ES-I3 (cell line): ENCODE measurements around the gene GBP3.
"Not testable (repeated sequence)": the region's sequence is repeated elsewhere in the genome, so short reads cannot be mapped to it uniquely, and the experiment has no call there.

ENCODE experiments used
- H3K36me3 ChIP-seq: 2 replicates; pipeline ENCODE4 v1.6.1; 2013; ENCODE audit warnings: mild to moderate bottlenecking, low read length, control low read depth, moderate library complexity; ENCODE audit not compliant: insufficient read depth
- H3K4me1 ChIP-seq: 2 replicates; pipeline ENCODE4 v1.6.1; 2013; ENCODE audit warnings: mild to moderate bottlenecking, control low read depth, low read length; ENCODE audit not compliant: insufficient read depth
- H3K9ac ChIP-seq: 2 replicates; pipeline ENCODE4 v1.6.1; 2013; ENCODE audit warnings: low read depth, mild to moderate bottlenecking, low read length, moderate library complexity
- H3K9me3 ChIP-seq: 2 replicates; pipeline ENCODE4 v1.6.1; 2013; ENCODE audit warnings: mild to moderate bottlenecking, low read length, moderate library complexity; ENCODE audit not compliant: control insufficient read depth, insufficient read depth

Gene GBP3

DNA sequence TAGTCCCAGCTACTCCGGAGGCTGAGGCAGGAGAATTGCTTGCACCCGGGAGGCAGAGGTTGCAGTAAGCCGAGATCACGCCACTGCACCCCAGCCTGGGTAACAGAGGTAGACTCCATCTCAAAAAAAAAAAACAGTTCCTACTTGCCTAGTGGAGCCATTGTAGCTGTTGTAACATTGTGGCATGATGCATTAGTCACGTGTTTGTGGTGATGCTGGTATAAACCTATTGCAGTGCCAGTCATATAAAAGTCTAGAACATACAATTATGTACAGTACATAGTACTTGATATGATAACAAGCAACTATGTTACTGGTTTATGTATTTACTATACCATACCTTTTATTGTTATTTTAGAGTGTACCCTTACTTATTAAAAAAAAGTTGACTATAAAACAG lies 46.4 kb downstream of the GBP3 start:
- no peaks in the 10 kb centered on the region for H3K9me3 ChIP-seq
- no peaks in the 10 kb centered on the region for H3K36me3 ChIP-seq
- H3K9ac ChIP-seq: no peak overlapping the region
- no peaks in the 10 kb centered on the region for H3K4me1 ChIP-seq

- not testable (repeated sequence) for H3K4me1 ChIP-seq, H3K9ac ChIP-seq, H3K36me3 ChIP-seq, H3K9me3 ChIP-seq
Observed at GRCh38 chr1:88974616-88975172, 48.0 kb downstream of the GBP3 start.

- H3K9me3 ChIP-seq: no peaks in the 10 kb centered on the region
- no peaks in the 10 kb centered on the region for H3K4me1 ChIP-seq
- H3K9ac ChIP-seq: no peak overlapping the region
- H3K36me3 ChIP-seq: peaks cover 3% of the 10 kb centered on the region; the same call in 1 of the 2 replicates
Observed at GRCh38 chr1:88973520-88974137, 49.0 kb downstream of the GBP3 start.

GRCh38 chr1:88961647-88962275 lies 60.9 kb downstream of the GBP3 start:
- Histone ChIP-seq H3K9ac (no peak overlapping the region), H3K36me3 (peaks cover 7% of the 10 kb centered on the region), H3K4me1 (no peaks in the 10 kb centered on the region), H3K9me3 (no peaks in the 10 kb centered on the region)

- Histone ChIP-seq H3K36me3 (peaks cover 13% of the 10 kb centered on the region), H3K9ac (no peak overlapping the region), H3K9me3 (no peaks in the 10 kb centered on the region), H3K4me1 (no peaks in the 10 kb centered on the region)
Observed at GRCh38 chr1:88961081-88961480, 61.6 kb downstream of the GBP3 start.
